Suppressor macrophage treated with lipopolysaccharide for 1 hour (primary cell): ENCODE data around the gene NUP153.
"Not testable (repeated sequence)": the region's sequence is repeated elsewhere in the genome, so short reads cannot be mapped to it uniquely, and the experiment has no call there.

Experiments used
- DNase-seq, 3 donors: peaks; one replicate each; pipeline ENCODE4 v3.0.0-alpha.2; 2020 to 2022

The NUP153 gene

GRCh38 chr6:17706580-17707370 is at the start of gene NUP153:
Gene NUP153 (minus strand): TSS chr6:17706925. CDS start chr6:17706387, 538 bp downstream.
- DNase-seq = peak; percentile 98 to 100 (median 99)

- no peak for DNase-seq
Measured at GRCh38 chr6:17754254-17754653, 47.5 kb upstream of the NUP153 start.

GRCh38 chr6:17745324-17745723 is 38.6 kb upstream of the NUP153 start:
- not testable (repeated sequence) for DNase-seq

GRCh38 chr6:17744757-17745308 is 38.1 kb upstream of the NUP153 start:
- DNase-seq = not testable (repeated sequence)

GRCh38 chr6:17744019-17744756 is 37.5 kb upstream of the NUP153 start:
- no peak for DNase-seq

GRCh38 chr6:17741507-17741906 is 34.8 kb upstream of the NUP153 start:
- no peak for DNase-seq

- DNase-seq = no peak
Measured at GRCh38 chr6:17740559-17741220, 34.0 kb upstream of the NUP153 start.

GRCh38 chr6:17737704-17738252 is 31.1 kb upstream of the NUP153 start:
- DNase-seq = no peak

- DNase-seq = not testable (repeated sequence)
Measured at GRCh38 chr6:17735311-17735710, 28.6 kb upstream of the NUP153 start.

- no peak for DNase-seq
Measured at GRCh38 chr6:17730078-17730704, 23.5 kb upstream of the NUP153 start.

- DNase-seq = peak in 1 of 3 donors; percentile 11
Measured at GRCh38 chr6:17729223-17730077, 22.7 kb upstream of the NUP153 start.

GRCh38 chr6:17728551-17729222 is 22.0 kb upstream of the NUP153 start:
- DNase-seq = no peak

- peak; percentile 13 to 41 (median 27) for DNase-seq
Measured at GRCh38 chr6:17725083-17725482, 18.4 kb upstream of the NUP153 start.

GRCh38 chr6:17724341-17724740 is 17.6 kb upstream of the NUP153 start:
- DNase-seq = no peak

GRCh38 chr6:17721671-17722070 is 14.9 kb upstream of the NUP153 start:
- DNase-seq = no peak

GRCh38 chr6:17719323-17720041 is 12.8 kb upstream of the NUP153 start:
- DNase-seq = no peak

- DNase-seq = peak in 1 of 3 donors; percentile 33
Measured at GRCh38 chr6:17716221-17716620, 9.5 kb upstream of the NUP153 start.

- DNase-seq = peak; percentile 89 to 97 (median 96)
Measured at GRCh38 chr6:17714879-17715851, 8.4 kb upstream of the NUP153 start.

GRCh38 chr6:17714177-17714576 is 7.5 kb upstream of the NUP153 start:
- peak; percentile 63 to 91 (median 81) for DNase-seq
